Amniotic stem cell (primary cell): ENCODE data around the gene LRIF1.
"Not testable (repeated sequence)": the region's sequence is repeated elsewhere in the genome, so short reads cannot be mapped to it uniquely, and the experiment has no call there.

Source experiments
- DNase-seq: peaks from one replicate; lab custom pipeline; 2025; lab: John Stamatoyannopoulos, UW

LRIF1 gene, protein sequence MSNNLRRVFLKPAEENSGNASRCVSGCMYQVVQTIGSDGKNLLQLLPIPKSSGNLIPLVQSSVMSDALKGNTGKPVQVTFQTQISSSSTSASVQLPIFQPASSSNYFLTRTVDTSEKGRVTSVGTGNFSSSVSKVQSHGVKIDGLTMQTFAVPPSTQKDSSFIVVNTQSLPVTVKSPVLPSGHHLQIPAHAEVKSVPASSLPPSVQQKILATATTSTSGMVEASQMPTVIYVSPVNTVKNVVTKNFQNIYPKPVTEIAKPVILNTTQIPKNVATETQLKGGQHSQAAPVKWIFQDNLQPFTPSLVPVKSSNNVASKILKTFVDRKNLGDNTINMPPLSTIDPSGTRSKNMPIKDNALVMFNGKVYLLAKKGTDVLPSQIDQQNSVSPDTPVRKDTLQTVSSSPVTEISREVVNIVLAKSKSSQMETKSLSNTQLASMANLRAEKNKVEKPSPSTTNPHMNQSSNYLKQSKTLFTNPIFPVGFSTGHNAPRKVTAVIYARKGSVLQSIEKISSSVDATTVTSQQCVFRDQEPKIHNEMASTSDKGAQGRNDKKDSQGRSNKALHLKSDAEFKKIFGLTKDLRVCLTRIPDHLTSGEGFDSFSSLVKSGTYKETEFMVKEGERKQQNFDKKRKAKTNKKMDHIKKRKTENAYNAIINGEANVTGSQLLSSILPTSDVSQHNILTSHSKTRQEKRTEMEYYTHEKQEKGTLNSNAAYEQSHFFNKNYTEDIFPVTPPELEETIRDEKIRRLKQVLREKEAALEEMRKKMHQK

DNA sequence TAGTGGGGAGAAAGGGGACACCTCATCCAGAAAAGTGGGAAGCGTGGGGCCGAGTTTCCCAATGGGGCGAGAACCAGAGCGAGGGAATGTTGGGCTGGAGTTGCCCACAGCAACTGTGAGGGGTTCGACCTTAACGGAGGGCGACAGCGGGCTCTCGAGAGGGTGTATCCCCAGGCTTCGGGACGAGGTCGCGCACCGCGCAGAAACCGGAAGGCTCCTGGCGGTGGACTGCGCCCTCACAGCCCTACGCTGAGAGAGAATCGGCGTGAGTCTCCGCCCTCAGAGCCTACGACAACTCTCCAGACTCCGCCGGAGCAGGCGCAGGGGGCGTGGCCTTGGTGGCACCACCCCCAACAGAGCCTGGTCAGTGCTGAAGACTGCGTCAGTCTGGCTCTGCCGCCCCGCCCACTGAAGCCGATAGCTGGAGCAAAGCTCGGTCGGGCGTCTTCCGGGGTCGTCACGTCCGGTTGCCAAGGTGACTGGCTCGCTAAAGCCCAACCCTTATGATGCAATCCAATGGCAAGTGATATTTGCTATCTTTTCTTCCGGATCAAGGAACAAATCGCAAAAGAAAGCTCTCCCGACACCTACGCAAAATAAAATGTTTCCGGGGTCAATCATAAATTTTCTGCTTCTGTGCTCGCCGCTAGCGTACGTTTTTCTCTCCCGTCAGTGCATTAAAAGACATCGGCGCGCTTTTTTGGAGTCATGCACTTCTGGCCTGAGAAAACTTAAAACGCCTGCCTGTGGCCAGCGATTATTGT is at the start of gene LRIF1:
LRIF1 (minus strand) TSS at position 232 of the 764 bp plus-strand sequence. CDS start 234 bp downstream, outside the sequence.
- peak; percentile 98 for DNase-seq

DNA sequence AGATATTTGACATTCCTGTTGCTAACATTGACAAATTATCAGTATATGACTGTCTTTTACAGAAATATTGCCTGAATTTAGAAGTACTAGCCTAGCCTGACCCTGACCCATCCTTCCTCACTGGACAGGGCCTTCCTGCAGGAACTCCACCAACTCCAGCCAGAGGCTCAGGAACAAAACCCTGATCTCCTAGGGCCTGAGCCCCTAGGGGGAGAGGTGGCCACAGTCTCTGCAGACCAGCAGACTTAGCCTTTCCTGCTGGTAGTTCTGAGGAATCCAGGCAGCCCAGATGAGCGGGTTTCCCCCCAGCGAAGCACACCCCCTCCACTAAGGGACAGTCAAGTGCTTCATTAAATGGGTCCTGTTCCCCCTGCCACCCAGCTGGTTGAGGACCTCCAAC is 44.3 kb upstream of the LRIF1 start:
- DNase-seq: no peak

DNA sequence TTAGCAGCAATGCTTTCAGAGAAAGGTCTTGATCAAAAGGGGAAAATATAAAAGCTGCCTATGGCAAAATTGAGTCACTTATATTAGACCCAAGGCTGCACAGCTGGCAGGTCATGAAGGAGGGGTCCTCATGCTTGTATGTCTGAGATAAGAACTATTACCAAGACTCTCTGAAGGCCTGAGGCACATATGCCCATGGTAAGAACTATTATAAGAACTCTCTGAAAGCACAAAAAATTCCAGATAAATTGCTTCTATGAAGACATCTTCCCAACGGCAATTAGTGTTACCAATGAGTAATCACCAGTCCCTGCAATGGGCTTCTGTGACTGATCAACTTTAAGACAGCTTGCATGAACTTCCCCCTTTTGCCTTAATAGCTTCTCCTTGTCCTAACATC is 42.8 kb upstream of the LRIF1 start:
- DNase-seq: no peak

DNA sequence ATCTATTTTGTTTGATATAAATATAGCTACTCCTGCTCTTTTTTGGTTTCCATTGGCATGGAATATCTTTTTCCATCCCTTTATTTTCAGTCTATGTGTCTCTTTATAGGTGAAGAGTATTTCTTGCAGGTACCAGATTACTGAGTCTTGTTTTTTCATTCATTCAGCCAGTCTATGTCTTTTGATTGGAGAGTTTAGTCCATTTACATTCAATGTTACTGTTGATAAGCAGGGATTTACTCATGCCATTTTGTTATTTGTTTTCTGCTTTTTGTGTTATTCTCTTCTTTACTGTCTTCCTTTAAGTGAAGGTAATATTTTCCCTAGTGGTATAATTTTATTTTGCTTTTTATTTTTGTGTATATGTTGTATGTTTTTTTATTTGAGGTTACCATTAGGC is 35.9 kb upstream of the LRIF1 start:
- DNase-seq: not testable (repeated sequence)

DNA sequence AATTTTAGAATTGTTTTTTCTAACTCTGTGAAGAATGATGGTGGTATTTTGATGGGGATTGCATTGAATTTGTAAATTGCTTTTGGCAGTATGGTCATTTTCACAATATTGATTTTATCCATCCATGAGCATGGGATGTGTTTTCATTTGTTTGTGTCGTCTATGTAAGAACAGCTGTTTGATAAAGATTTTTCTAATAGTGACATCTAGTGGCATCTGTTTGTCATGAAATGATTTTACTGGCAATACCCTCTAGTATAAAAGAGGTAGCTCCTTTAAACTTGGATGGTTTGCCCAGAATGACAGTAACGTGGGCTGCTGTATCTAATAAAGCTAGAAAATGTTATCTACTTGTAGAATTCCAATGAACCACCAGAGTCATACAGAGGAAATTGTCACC is 28.6 kb upstream of the LRIF1 start:
- not testable (repeated sequence) for DNase-seq

DNA sequence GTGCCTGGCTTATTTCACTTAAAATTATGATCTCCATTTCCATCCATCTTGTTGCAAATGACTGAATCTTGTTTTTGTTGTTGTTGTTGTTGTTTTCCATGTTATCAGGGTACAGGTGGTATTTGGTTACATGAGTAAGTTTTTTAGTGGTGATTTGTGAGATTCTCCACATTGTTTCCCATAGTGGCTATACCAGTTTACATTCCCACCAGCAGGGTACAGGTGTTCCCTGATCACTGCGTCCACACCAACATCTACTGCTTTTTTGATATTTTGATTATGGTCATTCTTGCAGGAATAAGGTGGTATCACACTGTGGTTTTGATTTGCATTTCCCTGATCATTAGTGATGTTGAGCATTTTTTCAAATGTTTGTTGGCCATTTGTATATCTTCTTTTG is 27.6 kb upstream of the LRIF1 start:
- not testable (repeated sequence) for DNase-seq

DNA sequence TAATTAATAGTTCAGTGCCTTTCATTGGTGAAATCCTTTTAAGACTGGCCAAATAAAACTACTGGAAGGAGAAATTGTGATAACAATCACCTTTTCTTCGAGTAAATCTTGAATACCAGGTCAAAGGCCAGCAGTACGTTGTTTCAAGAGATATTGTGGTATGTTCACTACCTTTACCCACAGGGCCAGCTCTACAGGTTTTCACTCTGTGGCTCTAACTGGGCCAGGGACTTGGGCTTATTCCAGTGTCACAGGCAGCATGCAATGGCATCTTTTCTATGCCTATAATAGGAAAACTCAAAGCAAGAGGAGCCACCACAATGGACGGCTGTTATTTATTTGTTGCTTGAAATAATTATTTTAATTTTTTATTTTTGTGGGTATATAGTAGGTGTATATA is 26.8 kb upstream of the LRIF1 start:
- no peak for DNase-seq

DNA sequence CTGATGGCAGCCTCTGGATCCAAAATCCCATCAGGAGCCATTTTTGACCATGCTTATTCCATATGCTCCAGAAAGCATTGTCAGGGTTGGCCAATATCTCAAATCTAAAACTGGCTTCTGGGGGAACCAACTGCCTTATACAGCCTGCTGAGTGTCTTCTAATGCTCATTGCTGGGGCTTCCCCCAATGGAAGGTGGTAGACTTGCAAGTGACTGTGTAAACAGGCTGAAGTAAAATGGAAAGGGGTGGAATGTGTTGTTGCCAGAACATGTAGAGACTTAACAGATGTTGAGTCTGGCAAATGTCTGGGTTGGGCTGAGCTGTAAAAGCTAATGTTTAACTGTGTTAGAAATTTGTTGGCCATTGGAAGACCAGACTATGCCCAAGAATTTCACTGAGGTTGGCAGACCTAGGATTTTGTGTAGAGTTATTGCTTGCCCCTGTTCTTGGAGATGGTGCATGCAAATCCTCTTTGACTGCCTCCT is 22.7 kb upstream of the LRIF1 start:
- no peak for DNase-seq

DNA sequence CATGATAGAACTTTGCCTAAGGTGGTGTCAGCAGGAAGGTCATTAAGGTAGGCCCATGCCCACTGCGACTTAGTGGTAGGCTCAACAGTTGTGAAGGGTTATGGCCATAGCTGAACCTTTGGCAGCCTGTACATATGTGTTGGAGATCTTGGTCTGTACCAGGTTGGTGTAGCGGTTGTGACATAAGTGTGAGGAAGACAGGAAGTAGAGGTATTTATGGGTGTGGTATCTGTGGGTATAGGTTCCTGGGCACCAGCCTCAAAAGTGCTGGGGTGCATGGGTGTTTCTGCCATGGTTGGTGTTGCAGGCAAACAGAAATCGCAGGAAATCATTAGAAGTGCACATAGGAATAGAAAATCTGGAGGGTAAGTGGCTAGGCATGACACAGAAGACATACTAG is 18.6 kb upstream of the LRIF1 start:
- DNase-seq: no peak

DNA sequence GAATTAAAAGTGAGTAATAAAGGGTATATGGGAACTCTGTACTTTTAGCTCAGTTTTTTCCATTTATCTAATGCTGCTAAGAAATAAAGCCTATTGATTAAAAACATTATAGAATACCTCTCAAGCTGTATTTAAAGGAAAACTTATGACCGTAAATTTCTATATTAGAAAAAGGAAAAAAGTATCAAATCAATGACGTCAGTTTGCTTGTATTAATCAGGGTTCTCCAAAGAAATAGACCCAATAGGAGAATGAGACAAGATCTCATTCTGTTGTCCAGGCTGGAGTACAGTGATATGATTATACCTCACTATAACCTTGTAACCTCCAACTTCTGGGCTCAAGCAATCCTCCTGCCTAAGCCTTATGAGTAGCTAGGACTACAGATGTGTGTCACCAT is 15.4 kb upstream of the LRIF1 start:
- DNase-seq: no peak

DNA sequence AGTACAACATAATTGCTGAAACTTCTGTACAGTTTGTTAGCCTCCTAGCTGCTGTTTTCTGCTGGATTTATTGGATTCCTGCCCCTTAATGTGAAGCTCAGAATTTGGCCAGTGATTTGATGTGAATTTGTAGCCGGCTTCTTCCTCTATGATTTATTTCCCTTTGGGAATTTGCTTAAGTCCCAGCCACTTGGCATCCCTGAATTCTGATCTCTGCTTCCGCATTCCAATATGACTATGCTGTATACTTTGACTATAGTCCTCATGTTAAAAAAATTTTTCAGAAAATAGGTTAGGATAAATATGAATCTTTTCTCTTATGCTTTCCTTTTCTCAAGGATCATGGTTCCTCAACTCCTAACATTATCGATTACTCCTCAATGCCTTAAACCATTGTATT is 12.4 kb upstream of the LRIF1 start:
- DNase-seq: no peak

DNA sequence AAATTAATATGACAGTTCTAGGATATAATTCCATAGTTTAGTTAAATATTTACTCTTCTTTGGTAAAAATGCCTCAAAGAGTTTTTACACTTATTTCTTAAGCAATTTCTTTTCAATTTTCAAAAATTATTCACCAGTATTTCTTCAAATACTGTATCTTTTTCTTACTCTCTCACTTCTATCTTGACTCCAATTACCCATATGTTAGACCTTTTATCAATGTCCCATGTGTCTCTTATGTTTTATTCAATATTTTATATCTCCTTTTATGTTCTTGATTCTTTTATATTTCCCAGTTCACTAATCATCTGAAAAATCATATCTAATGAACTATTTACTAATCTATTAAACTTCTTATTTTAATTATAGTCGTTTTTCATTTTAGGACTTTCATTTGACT is 11.5 kb upstream of the LRIF1 start:
- no peak for DNase-seq

DNA sequence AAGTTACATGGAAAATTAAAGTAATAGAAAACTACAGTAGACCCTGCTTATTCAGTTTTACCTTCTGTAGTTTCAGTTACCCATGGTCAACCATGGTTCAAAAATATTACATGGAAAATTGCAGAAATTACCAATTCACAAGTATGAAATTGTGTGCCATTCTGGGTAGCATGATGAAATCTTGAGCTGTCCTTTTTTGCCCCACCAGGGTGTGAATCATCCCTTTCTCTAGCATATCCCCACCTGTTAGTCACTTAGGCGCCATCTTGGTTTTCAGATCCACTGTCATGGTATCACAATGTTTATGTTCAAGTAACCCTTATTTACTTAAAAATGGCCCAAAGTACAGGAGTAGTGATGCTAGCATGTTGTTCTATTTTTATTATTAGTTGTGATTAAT is 3.5 kb upstream of the LRIF1 start:
- no peak for DNase-seq

DNA sequence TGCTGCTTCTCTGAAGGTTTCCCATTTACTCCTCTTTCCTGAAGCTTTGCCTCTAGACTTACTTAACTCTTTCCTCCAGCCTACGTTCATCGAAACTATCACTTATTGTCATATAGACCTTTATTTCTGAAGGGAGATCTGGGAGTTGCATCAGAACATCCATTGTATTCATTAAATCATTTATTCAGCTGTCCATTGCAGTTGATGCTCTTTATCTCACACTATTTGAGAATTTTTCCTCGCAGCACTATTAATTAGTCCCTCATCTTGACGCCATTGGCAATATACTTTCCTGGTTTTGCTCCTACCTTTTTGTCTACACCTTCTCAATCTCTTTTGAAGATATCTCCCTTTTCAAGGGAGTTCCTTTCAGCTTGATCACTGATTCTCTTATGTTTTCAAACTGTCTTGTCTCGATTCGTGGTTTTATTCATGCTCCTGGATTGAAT is 757 bp upstream of the LRIF1 start:
- no peak for DNase-seq

DNA sequence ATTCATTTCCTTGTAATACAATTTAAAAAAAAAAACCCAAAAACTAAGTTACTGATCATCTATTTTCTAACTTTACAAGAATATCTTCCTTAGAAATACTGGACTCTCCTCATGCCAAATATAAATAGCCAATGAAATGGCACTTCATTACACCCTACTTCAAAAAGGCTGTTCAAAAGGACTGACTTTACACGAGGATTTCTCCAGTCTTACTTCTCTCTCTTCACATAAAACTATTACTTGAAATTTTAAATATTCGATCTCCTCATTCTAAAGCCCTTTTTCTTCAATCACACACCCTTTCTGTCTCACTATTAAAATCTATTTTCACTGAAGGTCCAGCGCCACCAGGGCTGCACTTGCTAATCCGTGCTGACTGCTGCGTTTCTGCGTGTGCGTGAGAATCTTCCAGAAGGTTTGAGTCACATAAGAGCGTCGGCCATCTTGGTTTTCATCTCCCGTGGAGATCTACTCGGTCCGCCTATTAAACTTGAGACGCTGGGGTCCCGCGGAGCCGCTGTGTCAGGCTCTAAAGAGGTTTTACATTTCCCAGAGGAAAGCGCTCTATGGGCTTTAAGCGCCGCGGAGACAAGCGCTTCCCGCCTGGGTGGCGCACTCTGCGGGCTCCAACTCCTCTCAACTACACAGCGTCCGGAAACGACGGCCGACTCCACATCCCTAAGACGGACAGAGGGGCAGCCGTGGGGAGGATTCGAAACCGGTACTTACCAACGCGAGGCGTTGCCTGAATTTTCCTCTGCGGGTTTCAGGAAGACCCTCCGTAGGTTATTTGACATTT is 631 bp downstream of the LRIF1 start:
- DNase-seq: peak; percentile 71

DNA sequence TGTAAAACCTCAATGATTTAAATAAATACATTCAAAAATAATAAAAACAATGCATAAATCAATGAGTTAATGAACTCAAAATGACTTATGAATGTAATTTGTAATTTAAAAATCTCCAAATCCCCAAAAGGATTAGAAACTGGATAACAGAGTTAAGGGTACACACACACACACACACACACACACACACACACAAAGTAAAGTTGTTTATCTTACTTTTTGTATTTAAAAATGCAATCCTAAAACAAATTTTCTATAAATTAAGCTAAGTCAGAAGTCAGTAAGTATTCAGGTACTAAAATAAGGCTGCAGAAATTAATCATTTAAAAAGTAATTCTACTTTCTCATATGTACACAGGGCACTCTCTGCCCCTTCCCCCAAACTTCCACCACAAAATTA is 1.8 kb downstream of the LRIF1 start:
- DNase-seq: no peak

DNA sequence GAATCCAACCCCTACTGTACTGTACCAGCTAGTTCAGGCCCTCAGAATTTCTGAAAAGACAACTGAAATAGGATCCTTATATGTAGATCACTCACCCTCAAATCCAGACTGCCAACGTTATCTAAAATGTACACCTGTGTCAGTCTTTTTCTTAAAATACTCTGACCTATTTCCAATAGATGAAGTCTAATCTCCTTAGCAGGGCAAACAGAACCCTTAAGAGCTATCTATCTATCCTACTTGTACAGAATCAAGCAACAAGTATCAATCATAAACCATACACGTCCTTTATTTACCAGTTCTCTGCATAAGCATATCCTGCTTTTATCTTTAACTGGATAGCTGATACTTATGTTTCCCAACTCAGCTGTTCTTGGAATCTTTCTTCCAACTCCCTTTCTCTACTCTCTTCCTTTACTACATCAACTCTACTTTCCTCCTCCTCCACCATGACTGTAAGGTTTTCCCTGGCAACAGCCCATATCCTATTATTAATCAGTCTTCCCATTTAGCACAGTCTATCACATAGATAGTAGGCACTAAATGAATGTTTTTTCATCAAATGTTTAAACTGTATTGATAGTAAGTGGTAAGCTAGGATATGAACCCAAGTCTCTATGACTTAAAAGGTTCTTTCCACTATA is 2.8 kb downstream of the LRIF1 start:
- no peak for DNase-seq

DNA sequence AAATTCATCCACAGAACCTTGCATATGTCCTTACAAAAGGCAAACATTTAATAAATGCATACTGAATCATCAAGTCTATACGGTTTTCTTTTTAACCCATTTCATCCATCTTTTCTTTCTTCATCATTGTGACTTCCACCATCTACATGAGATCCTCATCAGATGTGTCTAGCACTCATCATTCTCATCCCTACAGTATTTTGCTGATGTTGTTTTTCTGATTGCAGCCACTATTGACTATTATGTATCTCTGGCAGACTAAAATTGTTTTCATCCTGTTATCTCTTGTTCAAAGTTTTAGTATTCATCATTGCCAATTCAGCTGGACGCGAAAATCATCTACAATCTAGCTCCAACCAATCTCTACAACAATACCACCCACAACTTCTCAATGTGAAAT is 5.9 kb downstream of the LRIF1 start:
- no peak for DNase-seq

DNA sequence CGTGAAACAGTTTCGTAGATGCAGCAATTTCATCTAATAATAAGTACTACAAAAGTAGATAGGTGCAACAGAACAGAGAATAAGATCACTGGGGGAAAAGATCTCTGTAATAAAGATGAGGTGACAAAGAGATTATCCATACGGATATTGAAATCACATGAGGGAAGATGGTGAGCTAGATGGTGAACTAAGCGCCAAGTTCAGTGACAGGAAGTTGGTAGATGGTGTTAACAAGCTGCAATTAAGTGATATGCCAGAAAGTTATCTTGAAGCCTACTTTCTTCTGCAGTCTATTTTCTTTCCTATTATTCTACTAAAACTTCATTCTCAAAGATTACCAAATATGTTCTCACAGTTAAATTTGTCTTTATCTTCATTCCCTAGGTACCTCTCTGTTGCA is 7.1 kb downstream of the LRIF1 start:
- DNase-seq: no peak

DNA sequence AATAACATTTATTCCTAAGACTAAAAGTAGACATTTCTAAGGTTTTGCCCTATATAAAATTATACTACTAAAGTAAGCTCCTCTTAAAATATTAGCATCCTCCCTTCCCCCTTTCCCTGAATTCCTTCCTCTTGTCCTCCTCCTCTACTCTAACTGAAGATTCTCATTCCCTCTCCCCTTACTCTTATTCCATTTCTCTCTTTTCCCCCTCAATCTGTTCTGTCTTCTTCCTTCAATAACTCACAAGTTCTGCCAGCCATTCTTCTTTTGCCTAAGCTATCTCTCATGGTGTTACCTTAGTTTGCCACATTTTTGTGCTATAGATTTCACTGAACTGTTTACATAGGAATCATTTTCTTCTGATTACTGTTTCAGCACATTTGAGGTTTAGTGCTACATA is 10.7 kb downstream of the LRIF1 start:
- no peak for DNase-seq

DNA sequence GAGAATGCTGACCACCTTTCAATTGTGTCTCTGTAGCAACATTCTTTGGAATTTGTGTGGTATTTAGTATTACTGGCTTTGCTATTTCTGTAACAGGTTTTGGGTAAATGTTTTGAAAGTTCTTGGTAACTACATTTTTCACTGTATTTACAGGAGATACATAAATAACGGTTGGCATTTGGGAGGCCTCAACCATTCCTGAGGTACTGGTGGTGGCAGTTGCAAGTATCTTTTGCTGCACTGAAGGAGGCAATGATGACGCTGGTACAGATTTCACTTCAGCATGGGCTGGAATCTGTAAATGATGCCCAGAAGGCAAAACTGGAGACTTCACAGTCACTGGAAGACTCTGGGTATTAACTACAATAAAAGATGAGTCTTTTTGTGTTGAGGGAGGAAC is 11.7 kb downstream of the LRIF1 start:
- no peak for DNase-seq
